COLO668 (cell line): ENCODE measurements around the gene PDILT.
"Not testable (repeated sequence)": the region's sequence is repeated elsewhere in the genome, so short reads cannot be mapped to it uniquely, and the experiment has no call there.

ENCODE experiments used
- DNase-seq: peaks from one replicate; lab custom pipeline; 2025; ENCODE audit not compliant: unreplicated experiment; lab: John Stamatoyannopoulos, UW

PDILT gene

GRCh38 chr16:20404637-20405036 is at the start of gene PDILT:
TSS of gene PDILT (minus strand) at chr16:20404737. CDS start at chr16:20399300, 5,437 bp downstream.
- DNase-seq: no peak

- not testable (repeated sequence) for DNase-seq
Observed at GRCh38 chr16:20453633-20454032, 49.1 kb upstream of the PDILT start.

GRCh38 chr16:20451364-20451763 is 46.8 kb upstream of the PDILT start, which contains the start of gene ACSM2A:
TSS of gene ACSM2A (plus strand) at chr16:20451521. CDS start at chr16:20460115, 8,594 bp downstream.
- DNase-seq: not testable (repeated sequence)

GRCh38 chr16:20446652-20447393 is 42.3 kb upstream of the PDILT start:
- DNase-seq: not testable (repeated sequence)

GRCh38 chr16:20441859-20442258 is 37.3 kb upstream of the PDILT start:
- not testable (repeated sequence) for DNase-seq

GRCh38 chr16:20441191-20441590 is 36.7 kb upstream of the PDILT start:
- DNase-seq: no peak

- not testable (repeated sequence) for DNase-seq
Observed at GRCh38 chr16:20440731-20441130, 36.2 kb upstream of the PDILT start.

- DNase-seq: not testable (repeated sequence)
Observed at GRCh38 chr16:20439820-20440231, 35.3 kb upstream of the PDILT start.

GRCh38 chr16:20438950-20439349 is 34.4 kb upstream of the PDILT start:
- not testable (repeated sequence) for DNase-seq

- DNase-seq: no peak
Observed at GRCh38 chr16:20430948-20431347, 26.4 kb upstream of the PDILT start.

GRCh38 chr16:20430480-20430879 is 25.9 kb upstream of the PDILT start:
- not testable (repeated sequence) for DNase-seq

- DNase-seq: not testable (repeated sequence)
Observed at GRCh38 chr16:20429499-20429898, 25.0 kb upstream of the PDILT start.

- DNase-seq: not testable (repeated sequence)
Observed at GRCh38 chr16:20427401-20427797, 22.9 kb upstream of the PDILT start.

- no peak for DNase-seq
Observed at GRCh38 chr16:20424129-20424866, 19.8 kb upstream of the PDILT start.

GRCh38 chr16:20423772-20424128 is 19.2 kb upstream of the PDILT start:
- DNase-seq: not testable (repeated sequence)

- not testable (repeated sequence) for DNase-seq
Observed at GRCh38 chr16:20421748-20422147, 17.2 kb upstream of the PDILT start.

GRCh38 chr16:20419093-20419492 is 14.6 kb upstream of the PDILT start:
- DNase-seq: not testable (repeated sequence)

GRCh38 chr16:20415541-20415940 is 11.0 kb upstream of the PDILT start:
- DNase-seq: no peak

GRCh38 chr16:20411055-20411454 is 6.5 kb upstream of the PDILT start:
- no peak for DNase-seq

GRCh38 chr16:20410121-20410723 is 5.7 kb upstream of the PDILT start:
- DNase-seq: no peak

GRCh38 chr16:20409398-20410120 is 5.0 kb upstream of the PDILT start, which contains the start of gene ACSM5:
TSS of gene ACSM5 (plus strand) at chr16:20409534. CDS start at chr16:20411485, 1,951 bp downstream.
- DNase-seq: no peak
